BLaER1 (cell line): ENCODE measurements around the gene NOX4.

Source experiments
- H3K27ac ChIP-seq: shearing (Covaris generic); formaldehyde crosslinking; 2 replicates; pipeline ENCODE4 v1.8.1; 2022
- H3K27me3 ChIP-seq: shearing (Covaris generic); formaldehyde crosslinking; 2 replicates; pipeline ENCODE4 v1.8.1; 2022
- H3K36me3 ChIP-seq: shearing (Covaris generic); formaldehyde crosslinking; 2 replicates; pipeline ENCODE4 v1.8.1; 2022
- H3K4me1 ChIP-seq: shearing (Covaris generic); formaldehyde crosslinking; 2 replicates; pipeline ENCODE4 v1.8.1; 2022
- H3K4me2 ChIP-seq: shearing (Covaris generic); formaldehyde crosslinking; 2 replicates; pipeline ENCODE4 v1.8.1; 2022
- H3K4me3 ChIP-seq: shearing (Covaris generic); formaldehyde crosslinking; 2 replicates; pipeline ENCODE4 v1.8.1; 2022
- H3K9ac ChIP-seq: shearing (Covaris generic); formaldehyde crosslinking; 2 replicates; pipeline ENCODE4 v1.8.1; 2022
- H3K9me3 ChIP-seq: shearing (Covaris generic); formaldehyde crosslinking; 2 replicates; pipeline ENCODE4 v1.8.1; 2022
- H4K20me1 ChIP-seq: shearing (Covaris generic); formaldehyde crosslinking; 2 replicates; pipeline ENCODE4 v1.8.1; 2022
- Cebpa-rat ChIP-seq: shearing (Covaris generic); IDR thresholded peaks from 2 replicates; pipeline ENCODE4 v1.8.1; 2022

The NOX4 gene

GRCh38 chr11:89477175-89477574 is 14.0 kb downstream of the NOX4 start:
- H3K4me1 ChIP-seq: no peaks in the 10 kb centered on the region
- no peaks in the 10 kb centered on the region for H4K20me1 ChIP-seq
- H3K4me2 ChIP-seq: no peak overlapping the region
- H3K4me3 ChIP-seq: no peak overlapping the region
- H3K27ac ChIP-seq: no peak overlapping the region
- no peaks in the 10 kb centered on the region for H3K27me3 ChIP-seq
- H3K9me3 ChIP-seq: no peaks in the 10 kb centered on the region
- H3K9ac ChIP-seq: no peak overlapping the region
- TF ChIP-seq Cebpa-rat: no peak
- H3K36me3 ChIP-seq: no peaks in the 10 kb centered on the region

- Histone ChIP-seq H4K20me1 (no peaks in the 10 kb centered on the region), H3K4me2 (no peak overlapping the region), H3K4me3 (no peak overlapping the region), H3K9ac (no peak overlapping the region), H3K27ac (no peak overlapping the region), H3K4me1 (no peaks in the 10 kb centered on the region), H3K9me3 (no peaks in the 10 kb centered on the region), H3K36me3 (no peaks in the 10 kb centered on the region), H3K27me3 (no peaks in the 10 kb centered on the region)
- TF ChIP-seq Cebpa-rat: no peak
Observed at GRCh38 chr11:89463266-89463780, 27.9 kb downstream of the NOX4 start.

GRCh38 chr11:89458716-89459115 is 32.5 kb downstream of the NOX4 start:
- TF ChIP-seq Cebpa-rat: no peak
- no peaks in the 10 kb centered on the region for H3K4me1 ChIP-seq

GRCh38 chr11:89457190-89457589 is 34.0 kb downstream of the NOX4 start:
- TF ChIP-seq Cebpa-rat: no peak
- Histone ChIP-seq H3K9ac (no peak overlapping the region), H3K4me1 (no peaks in the 10 kb centered on the region), H3K36me3 (no peaks in the 10 kb centered on the region), H3K27ac (no peak overlapping the region), H3K27me3 (no peaks in the 10 kb centered on the region), H3K4me2 (no peak overlapping the region), H3K4me3 (no peak overlapping the region), H3K9me3 (no peaks in the 10 kb centered on the region), H4K20me1 (no peaks in the 10 kb centered on the region)

More at GRCh38 chr11:89458716-89459115, 32.5 kb downstream of the NOX4 start:
- Histone ChIP-seq H4K20me1 (no peaks in the 10 kb centered on the region), H3K27me3 (no peaks in the 10 kb centered on the region), H3K4me2 (no peak overlapping the region), H3K36me3 (no peaks in the 10 kb centered on the region), H3K27ac (no peak overlapping the region), H3K9me3 (no peaks in the 10 kb centered on the region), H3K4me3 (no peak overlapping the region), H3K9ac (no peak overlapping the region)

- no peaks in the 10 kb centered on the region for H3K36me3 ChIP-seq
- no peak overlapping the region for H3K4me3 ChIP-seq
- no peak overlapping the region for H3K27ac ChIP-seq
- no peaks in the 10 kb centered on the region for H4K20me1 ChIP-seq
- no peak for TF ChIP-seq Cebpa-rat
- H3K4me1 ChIP-seq: no peaks in the 10 kb centered on the region
- H3K27me3 ChIP-seq: no peaks in the 10 kb centered on the region
- H3K9ac ChIP-seq: no peak overlapping the region
- H3K4me2 ChIP-seq: no peak overlapping the region
- no peaks in the 10 kb centered on the region for H3K9me3 ChIP-seq
Observed at GRCh38 chr11:89456681-89457080, 34.5 kb downstream of the NOX4 start.

- H3K27ac ChIP-seq: no peak overlapping the region
- no peaks in the 10 kb centered on the region for H3K4me1 ChIP-seq
- H3K27me3 ChIP-seq: no peaks in the 10 kb centered on the region
- H3K4me2 ChIP-seq: no peak overlapping the region
- no peaks in the 10 kb centered on the region for H3K9me3 ChIP-seq
- no peak overlapping the region for H3K9ac ChIP-seq
- H3K36me3 ChIP-seq: no peaks in the 10 kb centered on the region
- H4K20me1 ChIP-seq: no peaks in the 10 kb centered on the region
- no peak for TF ChIP-seq Cebpa-rat
- H3K4me3 ChIP-seq: no peak overlapping the region
Observed at GRCh38 chr11:89452780-89453179, 38.4 kb downstream of the NOX4 start.

GRCh38 chr11:89447845-89448244 is 43.3 kb downstream of the NOX4 start:
- no peaks in the 10 kb centered on the region for H4K20me1 ChIP-seq
- H3K9me3 ChIP-seq: no peaks in the 10 kb centered on the region
- H3K4me2 ChIP-seq: no peak overlapping the region
- H3K9ac ChIP-seq: no peak overlapping the region
- no peak for TF ChIP-seq Cebpa-rat
- no peak overlapping the region for H3K4me3 ChIP-seq
- H3K27me3 ChIP-seq: no peaks in the 10 kb centered on the region
- no peak overlapping the region for H3K27ac ChIP-seq
- no peaks in the 10 kb centered on the region for H3K4me1 ChIP-seq
- no peaks in the 10 kb centered on the region for H3K36me3 ChIP-seq

- Histone ChIP-seq H3K4me1 (no peaks in the 10 kb centered on the region), H4K20me1 (no peaks in the 10 kb centered on the region), H3K9me3 (no peaks in the 10 kb centered on the region), H3K27ac (no peak overlapping the region), H3K9ac (no peak overlapping the region), H3K27me3 (no peaks in the 10 kb centered on the region), H3K36me3 (no peaks in the 10 kb centered on the region), H3K4me3 (no peak overlapping the region), H3K4me2 (no peak overlapping the region)
- no peak for TF ChIP-seq Cebpa-rat
Observed at GRCh38 chr11:89443361-89444322, 47.5 kb downstream of the NOX4 start.

- H3K9ac ChIP-seq: no peak overlapping the region
- H3K4me1 ChIP-seq: no peaks in the 10 kb centered on the region
- no peaks in the 10 kb centered on the region for H3K36me3 ChIP-seq
- no peak overlapping the region for H3K4me3 ChIP-seq
- no peak overlapping the region for H3K4me2 ChIP-seq
- no peaks in the 10 kb centered on the region for H3K27me3 ChIP-seq
- no peaks in the 10 kb centered on the region for H3K9me3 ChIP-seq
- H4K20me1 ChIP-seq: no peaks in the 10 kb centered on the region
- TF ChIP-seq Cebpa-rat: no peak
- H3K27ac ChIP-seq: no peak overlapping the region
Observed at GRCh38 chr11:89442801-89443200, 48.4 kb downstream of the NOX4 start.

GRCh38 chr11:89441606-89442005 is 49.6 kb downstream of the NOX4 start:
- Histone ChIP-seq H3K4me3 (no peak overlapping the region), H3K27me3 (no peaks in the 10 kb centered on the region), H3K27ac (no peak overlapping the region), H4K20me1 (no peaks in the 10 kb centered on the region), H3K36me3 (no peaks in the 10 kb centered on the region), H3K9ac (no peak overlapping the region), H3K4me1 (no peaks in the 10 kb centered on the region), H3K9me3 (no peaks in the 10 kb centered on the region), H3K4me2 (no peak overlapping the region)
- TF ChIP-seq Cebpa-rat: no peak
